Hematopoietic multipotent progenitor cell (in vitro differentiated cells): ENCODE results near the gene TGFBI. TPM values are rescaled to one million over a fixed set of nuclear protein-coding genes. Genes with fewer than 3 reads are reported as not detected.
A peak's percentile ranks its signal among the peaks of the same experiment; 100 is the strongest.

Experiments used
- DNase-seq, 3 donors: peaks; one replicate each; pipeline ENCODE4 v3.0.0-alpha.2; 2011 to 2015; ENCODE audit warnings: low read depth in 2 of 3, low spot score in 2 of 3
- total RNA-seq: library from RNA; depleted of rRNA; stranded (reverse); fragments of >200 nt; gene quantifications from one replicate; pipeline ENCODE4 v1.2.3, GENCODE V29; 2012

TGFBI gene
- 2.2 TPM for total RNA-seq

DNA sequence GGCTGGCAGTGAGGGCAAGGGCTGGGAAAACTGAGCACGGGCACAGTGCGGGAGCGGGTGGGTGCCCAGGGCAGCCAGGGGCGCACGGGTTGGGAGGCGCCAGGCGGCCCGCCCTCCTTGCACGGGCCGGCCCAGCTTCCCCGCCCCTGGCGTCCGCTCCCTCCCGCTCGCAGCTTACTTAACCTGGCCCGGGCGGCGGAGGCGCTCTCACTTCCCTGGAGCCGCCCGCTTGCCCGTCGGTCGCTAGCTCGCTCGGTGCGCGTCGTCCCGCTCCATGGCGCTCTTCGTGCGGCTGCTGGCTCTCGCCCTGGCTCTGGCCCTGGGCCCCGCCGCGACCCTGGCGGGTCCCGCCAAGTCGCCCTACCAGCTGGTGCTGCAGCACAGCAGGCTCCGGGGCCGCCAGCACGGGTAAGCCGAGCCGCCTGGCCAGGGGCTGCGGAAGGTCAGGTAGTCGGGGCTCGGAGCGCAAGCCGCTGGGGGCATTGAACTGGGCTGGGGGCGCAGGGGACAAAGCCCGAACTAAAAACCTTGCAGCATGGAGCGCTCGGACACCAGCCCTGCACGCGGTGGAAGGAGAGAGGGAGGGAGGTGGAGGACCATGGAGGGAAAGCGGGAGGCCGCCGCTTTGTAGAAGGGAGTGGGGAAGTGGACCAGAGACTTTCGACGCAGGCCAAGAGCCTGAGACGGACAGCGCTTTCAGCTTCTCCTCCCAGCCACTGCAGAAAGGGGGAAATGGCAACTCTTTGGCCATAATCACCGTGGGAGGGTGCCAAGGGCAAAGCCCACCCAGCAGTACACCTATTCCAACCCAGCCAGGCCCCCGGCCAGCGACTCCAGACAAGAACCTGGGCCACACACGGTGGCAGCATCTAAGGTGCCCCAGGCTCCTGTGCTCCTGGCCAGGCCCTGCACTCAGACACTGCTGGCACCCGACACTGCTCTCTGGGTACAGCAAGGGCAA is at the start of gene TGFBI:
Gene TGFBI, plus strand, starts transcription at position 207 of the 961 bp plus-strand sequence. Its CDS starts 68 bp downstream, at position 275.
- peak in 2 of 3 donors; percentile 43 to 59 for DNase-seq

DNA sequence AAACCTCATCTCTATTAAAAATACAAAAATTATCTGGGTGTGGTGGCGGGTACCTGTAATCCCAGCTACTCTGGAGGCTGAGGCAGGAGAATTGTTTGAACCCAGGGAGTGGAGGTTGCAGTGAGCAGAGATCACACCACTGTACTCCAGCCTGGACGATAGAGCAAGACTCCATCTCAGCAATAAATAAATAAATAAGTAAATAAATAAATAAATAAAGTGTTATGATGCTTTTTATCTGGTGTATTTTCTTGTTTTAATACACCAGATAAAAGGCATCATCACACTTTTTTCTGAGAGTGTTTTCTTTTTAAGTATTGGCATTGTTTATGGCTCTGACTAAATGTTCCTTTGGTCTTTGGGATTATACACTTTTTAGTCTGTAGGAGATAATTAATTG is 49.8 kb upstream of the TGFBI start:
- no peak for DNase-seq

DNA sequence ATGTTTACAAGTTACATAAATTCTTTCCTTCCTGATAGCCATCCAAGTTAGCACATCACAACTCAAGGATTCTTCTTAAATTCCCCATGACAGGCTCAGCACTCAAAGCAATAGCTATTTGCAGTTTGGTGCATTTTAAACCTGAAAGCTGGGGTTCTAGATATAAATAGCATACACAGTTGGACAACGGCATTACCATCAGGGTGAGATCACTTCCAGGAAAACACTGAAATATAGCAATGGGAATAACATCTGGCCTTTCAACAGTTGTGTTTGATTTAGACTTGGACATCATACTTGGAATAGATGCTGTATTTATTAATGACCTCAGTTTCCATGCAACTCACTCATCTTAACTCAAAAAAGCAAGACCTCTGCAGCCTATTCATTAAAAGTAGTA is 49.3 kb upstream of the TGFBI start:
- DNase-seq, result no peak

DNA sequence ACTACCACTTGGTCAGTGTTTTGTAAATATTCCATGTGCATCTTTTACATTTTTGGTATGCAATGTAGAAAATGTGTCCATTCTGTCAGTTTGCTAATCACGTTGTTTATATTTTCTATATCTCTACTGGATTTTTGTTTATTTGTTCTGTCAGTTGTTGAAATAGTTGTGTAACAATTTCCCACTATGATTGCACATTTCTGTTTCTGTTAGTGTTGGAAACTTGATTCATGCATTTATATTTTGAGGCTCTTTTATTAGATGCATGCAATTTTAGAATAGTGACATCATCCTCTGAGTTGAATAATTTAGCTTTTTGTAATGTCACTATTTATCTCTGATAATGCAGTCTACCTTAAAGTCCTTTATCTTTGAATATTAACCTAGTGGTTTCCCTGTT is 48.2 kb upstream of the TGFBI start:
- no peak for DNase-seq

DNA sequence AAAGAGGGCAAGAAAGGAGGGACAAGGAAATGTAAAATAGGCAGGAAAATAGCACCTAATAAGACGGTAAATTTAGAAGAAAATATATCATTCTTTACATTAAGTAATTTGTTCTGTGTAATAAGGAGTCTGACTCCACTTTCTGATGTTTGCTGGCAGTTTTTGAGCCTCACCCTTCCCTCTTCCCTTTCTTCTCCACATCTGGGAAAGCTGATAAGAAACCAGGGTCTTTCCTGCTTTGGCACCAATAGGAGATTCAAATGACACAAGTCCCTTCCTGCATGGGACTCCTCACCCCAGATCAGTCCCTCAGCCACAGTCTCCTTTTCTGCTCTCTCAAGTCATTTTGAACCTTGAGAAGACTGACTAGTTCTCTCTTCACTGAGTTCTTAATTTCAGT is 42.8 kb upstream of the TGFBI start:
- DNase-seq, result no peak

DNA sequence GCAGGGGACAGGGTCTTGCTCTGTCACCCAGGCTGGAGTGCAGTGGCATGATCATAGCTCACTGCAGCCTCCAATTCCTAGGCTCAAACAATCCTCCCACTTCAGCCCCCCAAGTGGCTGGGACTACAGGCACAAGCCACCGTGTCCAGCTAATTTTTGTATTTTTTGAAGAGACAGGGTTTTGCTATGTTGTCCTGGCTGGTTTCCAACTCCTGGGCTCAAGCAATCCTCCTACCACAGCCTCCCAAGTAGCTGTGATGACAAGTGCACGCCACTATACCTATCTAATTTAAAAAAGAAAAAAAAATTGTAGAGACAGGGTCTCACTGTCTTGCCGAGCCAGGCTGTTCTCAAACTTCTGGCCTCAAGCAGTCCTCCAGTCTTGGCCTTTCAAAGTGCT is 42.4 kb upstream of the TGFBI start:
- no peak for DNase-seq

DNA sequence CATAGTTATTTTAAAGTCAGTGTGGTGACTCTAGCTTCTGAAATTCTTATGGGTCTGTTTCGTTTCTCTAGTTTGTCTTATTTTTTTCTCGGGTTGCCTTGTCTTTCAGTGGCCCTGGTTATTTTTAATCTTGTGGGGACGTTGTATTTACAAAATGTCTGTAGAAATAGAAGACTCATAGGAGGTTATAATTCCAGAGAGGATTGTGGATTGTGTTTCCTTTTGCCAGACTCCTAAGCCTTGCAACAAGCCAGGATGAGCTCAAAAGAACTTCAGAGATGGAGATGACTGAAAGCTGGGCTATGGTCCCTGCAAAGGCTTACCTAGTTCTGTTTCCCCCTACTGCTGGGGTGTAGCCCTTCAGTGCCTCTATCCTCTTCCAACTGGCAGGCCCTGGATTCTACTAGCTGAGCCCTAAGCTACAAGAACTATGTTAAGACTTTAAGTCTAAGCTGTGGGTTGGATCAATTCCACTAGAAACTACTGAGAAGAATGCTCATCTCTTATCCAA is 41.8 kb upstream of the TGFBI start:
- no peak for DNase-seq

DNA sequence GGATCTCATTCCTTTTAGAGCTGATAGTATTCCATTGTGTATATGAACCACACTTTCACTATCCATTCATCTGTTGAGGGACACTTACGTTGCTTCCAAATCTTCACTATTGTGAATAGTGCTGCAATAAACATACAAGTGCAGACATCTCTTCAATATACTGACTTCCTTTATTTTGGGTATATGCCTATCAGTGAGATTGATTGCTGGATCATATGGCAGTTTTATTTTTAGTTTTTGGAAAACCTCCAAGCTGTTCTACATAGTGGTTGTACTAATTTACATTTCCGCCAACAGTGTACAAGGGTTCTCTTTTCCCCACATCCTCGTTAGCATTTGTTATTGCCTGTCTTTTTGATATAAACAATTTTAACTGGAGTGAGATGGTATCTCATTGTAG is 40.2 kb upstream of the TGFBI start:
- no peak for DNase-seq

DNA sequence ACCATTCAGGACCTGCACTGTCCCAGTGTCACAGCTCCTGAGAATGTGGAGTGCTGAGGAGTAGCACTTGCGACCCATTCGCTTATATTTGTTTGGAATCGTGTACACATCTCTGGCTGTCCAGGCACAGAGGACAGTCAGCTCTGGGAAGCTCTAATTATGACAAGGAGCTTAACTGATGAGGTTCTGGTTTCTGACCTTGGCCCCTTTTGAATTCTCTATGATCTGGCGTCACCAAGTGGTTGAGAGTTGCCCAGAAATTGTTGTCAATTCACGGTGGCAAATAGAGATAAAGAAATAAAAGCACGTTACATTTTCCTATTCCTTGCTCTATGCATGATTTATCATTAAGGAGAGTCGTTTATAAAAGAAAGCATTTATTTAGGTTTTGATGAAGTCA is 39.1 kb upstream of the TGFBI start:
- DNase-seq, result no peak

DNA sequence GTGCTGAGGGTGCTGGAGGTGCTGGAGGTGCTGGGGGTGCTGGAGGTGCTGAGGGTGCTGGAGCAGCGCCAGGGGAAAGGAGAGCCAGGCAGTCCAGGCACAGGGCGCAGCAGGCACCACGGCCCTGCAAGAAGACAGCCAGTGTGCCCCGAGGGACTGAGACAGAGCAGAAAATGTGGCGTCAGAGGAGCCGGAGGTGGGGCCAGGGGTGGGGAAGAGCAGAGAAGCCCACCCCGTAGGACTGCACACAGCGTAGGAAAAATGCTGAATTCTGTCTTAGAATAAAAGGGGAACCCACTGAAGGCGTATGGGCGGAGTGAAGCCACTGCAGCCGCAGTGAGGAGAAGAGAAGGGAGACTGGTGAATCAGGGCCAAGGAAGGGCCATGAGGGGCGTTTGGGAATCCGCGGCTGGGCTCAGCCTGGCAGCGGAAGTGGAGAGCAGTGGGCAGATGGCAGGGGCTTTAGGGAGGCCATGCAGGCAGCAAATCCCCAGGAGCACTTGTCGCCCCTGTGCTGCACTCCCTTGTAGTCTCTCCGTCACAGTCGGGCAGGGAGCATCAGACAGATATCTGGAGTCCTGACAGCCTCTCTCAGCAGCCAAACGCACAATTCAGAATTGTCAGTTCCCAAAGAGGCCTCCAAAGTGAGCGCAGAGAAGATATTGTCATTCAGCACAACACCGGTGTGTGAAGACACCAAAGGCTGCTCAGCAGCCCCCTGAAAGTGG is 38.1 kb upstream of the TGFBI start:
- DNase-seq, result peak in 1 of 3 donors; percentile 14

DNA sequence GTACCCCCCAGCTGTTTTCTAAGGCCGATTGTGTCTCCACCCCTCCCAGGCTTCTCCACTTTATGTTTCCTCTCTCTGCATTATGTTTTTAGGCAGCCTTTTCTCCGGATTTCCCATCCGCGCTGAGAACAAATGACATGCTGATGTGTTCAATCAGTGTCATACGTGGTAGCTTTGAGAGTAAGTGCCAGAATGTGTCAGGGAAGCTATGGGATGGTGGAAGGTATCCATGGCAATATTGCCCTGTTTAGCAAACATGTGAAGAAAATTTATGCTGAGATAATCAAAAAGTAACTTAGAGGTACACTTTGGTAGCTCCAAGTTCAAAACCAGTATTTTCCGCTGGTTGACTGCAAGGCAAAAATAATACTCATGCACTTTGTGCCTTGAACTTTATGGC is 37.4 kb upstream of the TGFBI start:
- DNase-seq, result no peak

DNA sequence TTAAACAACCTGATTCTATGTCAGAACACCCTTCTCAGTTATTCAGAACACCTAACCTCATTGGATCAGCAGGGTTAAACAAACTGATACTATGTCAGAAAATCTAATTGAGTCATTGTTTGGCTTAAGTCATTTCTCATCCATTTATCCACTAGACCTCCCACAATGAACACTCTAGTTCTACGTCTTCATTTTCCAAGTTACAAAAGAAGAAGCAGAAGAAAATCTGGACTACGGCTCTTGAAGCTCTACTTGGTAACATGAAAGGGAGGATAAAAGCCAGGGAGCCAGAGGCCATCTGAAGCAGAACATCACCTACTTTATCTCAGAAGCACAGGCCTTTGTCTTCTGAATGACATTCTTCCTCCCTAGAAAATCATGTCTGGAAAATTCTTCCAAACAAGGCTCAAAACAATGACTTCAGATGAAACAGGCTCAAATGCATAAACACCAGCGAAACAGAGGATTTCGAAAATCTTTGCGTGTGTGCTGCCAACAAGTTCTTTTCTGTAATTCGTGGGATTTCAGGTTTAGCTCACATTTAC is 35.4 kb upstream of the TGFBI start:
- no peak for DNase-seq

DNA sequence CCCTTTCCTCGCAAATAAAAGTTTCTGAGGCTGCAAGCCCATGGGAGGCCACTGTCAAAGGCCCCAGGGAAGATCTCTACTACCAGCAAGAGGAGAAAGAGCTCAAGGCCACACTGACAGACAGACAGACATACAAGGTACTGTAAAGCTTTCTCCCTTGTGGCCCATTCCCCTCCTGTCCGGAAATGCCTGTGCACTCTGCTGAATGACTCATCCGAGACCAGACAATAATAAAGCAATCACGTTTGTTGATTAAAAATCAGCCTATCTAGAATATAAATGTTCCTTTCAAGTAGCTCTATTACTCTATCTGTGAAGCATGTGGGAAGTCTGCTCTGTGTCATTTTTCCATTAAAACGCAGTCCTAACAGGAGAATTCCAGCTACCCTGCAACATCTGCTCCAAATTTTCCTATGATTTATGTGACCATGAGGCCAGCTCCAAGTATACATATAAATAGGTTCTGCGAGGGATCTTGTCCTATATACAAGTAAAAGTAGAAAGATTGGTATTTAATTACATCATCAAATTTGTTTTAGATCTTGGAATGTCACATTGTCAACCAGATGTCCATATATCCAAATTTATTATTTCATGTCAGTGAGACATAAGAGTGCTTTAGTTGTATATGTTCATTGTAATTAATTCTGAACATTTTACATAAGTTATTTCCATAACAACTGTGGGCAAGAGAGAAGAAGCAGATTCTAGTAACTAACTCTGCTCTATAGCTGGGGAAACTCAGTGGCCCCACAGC is 34.7 kb upstream of the TGFBI start:
- DNase-seq, result no peak

DNA sequence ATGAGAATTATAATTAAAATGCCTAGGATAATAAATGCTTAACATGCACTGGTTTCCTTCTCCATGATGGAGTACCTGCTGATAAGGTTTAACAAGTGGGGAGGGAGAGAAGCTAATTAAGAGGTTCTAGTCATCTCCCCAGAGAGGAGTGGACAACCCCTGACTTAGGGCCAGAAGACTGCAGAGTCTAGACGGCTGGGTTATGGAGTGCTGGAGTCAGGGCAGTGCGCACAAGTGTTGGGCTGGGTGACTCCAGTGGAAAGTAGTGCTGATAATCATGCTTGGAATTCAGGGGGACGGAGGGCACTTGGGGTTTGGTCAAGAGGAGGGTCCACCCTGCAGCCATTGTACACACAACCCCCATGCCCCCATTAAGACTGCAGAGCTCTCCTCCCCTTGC is 32.8 kb upstream of the TGFBI start:
- DNase-seq, result no peak

DNA sequence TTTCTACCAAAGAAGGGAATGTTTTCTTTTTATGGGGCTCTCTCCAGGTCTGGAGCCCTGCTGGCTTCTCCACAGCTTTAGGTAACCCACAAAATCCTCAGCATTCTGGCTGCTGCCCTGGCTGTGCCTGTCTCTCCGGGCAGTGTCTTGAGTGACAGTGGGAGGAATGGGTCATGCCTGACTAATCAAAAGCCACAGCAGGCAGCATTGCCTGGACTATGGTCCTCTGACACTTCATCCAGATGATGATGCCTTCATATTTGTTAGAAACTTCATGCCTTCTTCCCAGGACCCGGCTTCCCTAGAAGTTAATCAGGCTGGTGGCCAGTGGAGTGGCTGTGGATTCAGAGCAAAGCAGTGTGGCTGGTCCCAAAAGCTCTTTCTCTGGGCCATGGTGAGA is 32.2 kb upstream of the TGFBI start:
- no peak for DNase-seq

DNA sequence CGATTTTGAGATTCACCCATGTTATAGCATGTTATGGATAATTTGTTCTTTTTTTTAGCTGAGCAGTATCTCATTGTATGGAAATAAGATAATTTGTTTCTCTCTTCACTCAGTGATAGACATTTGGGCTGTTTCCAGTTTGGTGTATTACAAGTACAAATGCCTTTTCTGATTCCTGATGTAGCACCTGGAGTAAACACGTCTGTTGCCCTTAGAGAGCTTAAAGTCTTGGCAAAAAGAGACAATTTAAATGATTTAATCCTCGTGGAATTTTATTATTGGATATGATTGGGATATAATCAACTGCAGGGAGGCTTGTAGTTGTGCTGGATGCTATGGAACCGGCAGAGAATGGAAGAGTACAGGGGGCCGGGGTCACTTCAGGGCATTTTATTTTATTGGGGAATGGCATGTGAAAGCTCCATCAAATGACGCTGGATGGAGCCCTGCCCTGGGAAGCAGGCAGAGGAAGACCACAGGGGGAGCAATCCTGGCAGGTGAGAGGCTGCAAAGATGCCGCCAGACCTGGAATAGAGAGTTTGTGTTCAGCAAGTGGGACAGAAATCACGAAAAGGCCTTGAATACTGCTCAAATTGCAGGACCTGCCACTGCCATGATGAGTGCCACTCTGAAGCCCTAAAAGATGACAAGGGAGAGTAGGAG is 31.0 kb upstream of the TGFBI start:
- no peak for DNase-seq

DNA sequence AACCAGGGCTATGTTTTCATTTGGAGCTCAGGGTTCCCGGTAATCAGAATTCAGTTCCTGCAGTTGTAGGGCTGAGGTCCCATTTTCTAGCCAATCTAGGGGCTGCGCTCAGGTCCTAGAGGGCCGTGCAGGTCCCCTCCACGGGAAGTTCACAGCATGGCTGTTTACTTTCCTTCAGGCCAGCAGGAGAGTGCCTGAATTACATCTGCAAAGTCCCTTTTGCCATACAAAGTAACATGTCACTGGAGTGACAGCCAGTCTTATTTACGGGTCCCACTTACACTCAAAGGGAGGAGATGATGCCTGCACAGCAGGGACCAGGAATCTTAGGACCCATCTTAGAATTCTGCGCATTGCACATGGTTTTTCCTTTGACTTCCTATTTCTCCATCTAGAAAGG is 29.9 kb upstream of the TGFBI start:
- DNase-seq, result no peak

DNA sequence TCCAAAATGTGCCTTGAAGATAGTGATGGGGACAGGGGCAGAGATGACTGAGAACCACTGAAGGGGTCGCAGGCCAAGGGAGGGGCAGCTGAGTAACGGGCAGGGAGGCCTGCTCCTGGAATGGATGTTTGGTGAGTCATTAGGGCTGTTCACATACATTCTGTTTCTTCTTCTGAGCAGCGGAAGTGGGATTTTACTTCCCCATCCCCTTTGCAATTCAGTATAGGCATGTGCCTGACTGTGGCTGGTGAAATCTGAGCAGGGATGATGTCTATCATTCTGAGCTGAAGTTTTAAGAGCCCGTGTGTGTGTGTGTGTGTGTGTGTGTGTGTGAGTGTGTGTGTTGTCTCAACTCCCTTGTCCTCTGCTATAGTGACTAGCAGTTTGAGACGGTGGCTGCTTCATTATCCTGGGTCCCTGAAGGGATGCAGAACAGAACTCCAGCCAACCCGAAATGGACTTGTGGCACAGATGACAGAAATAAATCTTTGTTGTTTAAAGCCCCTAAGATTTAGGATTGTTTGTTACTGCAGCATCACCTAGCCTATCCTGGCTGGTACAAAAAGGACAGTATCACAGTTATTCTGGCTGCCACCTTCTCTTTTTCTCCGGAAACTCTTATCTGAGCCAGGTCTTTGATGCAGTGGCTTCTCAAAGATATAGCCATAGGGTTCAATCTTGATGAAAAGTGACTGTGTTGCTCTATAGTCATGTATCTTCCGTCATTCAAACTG is 29.2 kb upstream of the TGFBI start:
- peak in 1 of 3 donors; percentile 25 for DNase-seq

DNA sequence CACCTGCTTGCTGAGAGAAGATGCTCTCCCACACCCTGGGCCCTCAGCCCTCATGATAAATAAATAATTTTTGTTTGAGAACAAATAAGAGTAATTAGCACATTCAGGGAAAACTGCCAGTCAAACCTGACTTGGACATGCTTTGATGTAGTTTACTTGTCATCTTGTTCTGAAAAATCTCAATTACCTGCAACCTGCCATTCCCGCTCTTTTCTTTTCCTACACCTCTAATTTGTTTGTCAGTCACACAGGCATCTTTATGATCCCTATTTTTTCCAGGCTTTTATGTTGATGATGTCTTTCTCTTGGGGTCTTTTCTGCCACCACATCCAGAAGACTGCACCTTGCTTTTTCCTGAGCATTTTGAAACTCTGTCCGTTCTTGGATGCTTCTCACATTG is 28.6 kb upstream of the TGFBI start:
- no peak for DNase-seq
